Small intestine (tissue), 7 donors: ENCODE measurements around the gene GLRB. TPM values are rescaled to one million over a fixed set of nuclear protein-coding genes. Genes with fewer than 3 reads are reported as not detected.
"Not testable (repeated sequence)": the region's sequence is repeated elsewhere in the genome, so short reads cannot be mapped to it uniquely, and the experiment has no call there.

Experiments used
- DNase-seq, 2 donors: peaks; one replicate each; pipeline versions ENCODE4 v3.0.0 to v3.0.0-alpha.2; 2013
- FAIRE-seq: peaks from 2 replicates; lab custom pipeline; 2012; peaks lifted over from hg19 to GRCh38; lab: Jason Lieb, UNC
- H3K27ac ChIP-seq, 3 donors: one replicate each; pipeline ENCODE4 v1.5.1; 2013; ENCODE audit warnings: low read length in 2 of 3, mild to moderate bottlenecking in 2 of 3, control low read depth in 1 of 3, inconsistent platforms in 1 of 3, low read depth in 1 of 3, moderate library complexity in 1 of 3
- H3K27me3 ChIP-seq, 3 donors: one replicate each; pipeline ENCODE4 v1.6.1; 2013; ENCODE audit warnings: low read length in 3 of 3, inconsistent platforms in 1 of 3; ENCODE audit not compliant: control insufficient read depth in 3 of 3, insufficient read depth in 3 of 3
- H3K36me3 ChIP-seq, 3 donors: one replicate each; pipeline ENCODE4 v1.6.1; 2013; ENCODE audit warnings: low read length in 3 of 3, inconsistent platforms in 1 of 3, low read depth in 1 of 3, mild to moderate bottlenecking in 1 of 3, moderate library complexity in 1 of 3; ENCODE audit not compliant: control insufficient read depth in 3 of 3, insufficient read depth in 2 of 3
- H3K4me1 ChIP-seq, 3 donors: one replicate each; pipeline ENCODE4 v1.6.1; 2013; ENCODE audit warnings: low read length in 2 of 3, inconsistent platforms in 1 of 3, low read depth in 1 of 3, mild to moderate bottlenecking in 1 of 3, moderate library complexity in 1 of 3; ENCODE audit not compliant: control insufficient read depth in 3 of 3, insufficient read depth in 2 of 3
- H3K4me3 ChIP-seq, 3 donors: one replicate each; pipeline ENCODE4 v1.5.1; 2013; ENCODE audit warnings: low read length in 3 of 3, control low read depth in 1 of 3, inconsistent platforms in 1 of 3, low read depth in 1 of 3, mild to moderate bottlenecking in 1 of 3, moderate library complexity in 1 of 3
- H3K9me3 ChIP-seq, 2 donors: one replicate each; pipeline ENCODE4 v1.6.1; 2013; ENCODE audit warnings: low read depth in 1 of 2, low read length in 1 of 2; ENCODE audit not compliant: control insufficient read depth in 2 of 2, insufficient read depth in 1 of 2
- WGBS, 3 donors: extraction: QIAGEN DNeasy Blood & Tissue Kit; methylation state at CpG; one replicate each; pipeline ENCODE4 v1.1.7; 2013; 5-methylcytosine and 5-hydroxymethylcytosine counted together
- polyA plus RNA-seq, 4 donors: library from polyadenylated mRNA; stranded (reverse) in 3 of 4; unstranded in 1 of 4; fragments of 200-250 nt in 3 of 4; fragments of 120-200 nt in 1 of 4; gene quantifications; one replicate each; pipeline versions ENCODE4 v1.2.1 to v1.2.3, GENCODE V29; 2013
- donor health status: healthy with polysubstance abuse.
- donor health status: control.
- donor health status: control.
- donor health status: Bipolar disorder and iron deficiency.
- donor health status: healthy.

GLRB gene
- polyA plus RNA-seq, 4 donors: 0.22 to 1.8 (median 1.2) TPM; not detected in 1

- H3K4me3 ChIP-seq: no peak overlapping the region
- H3K27ac ChIP-seq: no peak overlapping the region
- no peaks in the 10 kb centered on the region for H3K9me3 ChIP-seq
- no peaks in the 10 kb centered on the region for H3K27me3 ChIP-seq
- H3K4me1 ChIP-seq: no peaks in the 10 kb centered on the region
- WGBS, 3 donors: 50 to 84% (median 67%) methylated on average over 1 of the region's 1 CpG
- no peak for FAIRE-seq
- no peak for DNase-seq
- no peaks in the 10 kb centered on the region for H3K36me3 ChIP-seq
These were observed 75.8 kb downstream of the GLRB start for GRCh38 chr4:157151711-157152110.

DNA sequence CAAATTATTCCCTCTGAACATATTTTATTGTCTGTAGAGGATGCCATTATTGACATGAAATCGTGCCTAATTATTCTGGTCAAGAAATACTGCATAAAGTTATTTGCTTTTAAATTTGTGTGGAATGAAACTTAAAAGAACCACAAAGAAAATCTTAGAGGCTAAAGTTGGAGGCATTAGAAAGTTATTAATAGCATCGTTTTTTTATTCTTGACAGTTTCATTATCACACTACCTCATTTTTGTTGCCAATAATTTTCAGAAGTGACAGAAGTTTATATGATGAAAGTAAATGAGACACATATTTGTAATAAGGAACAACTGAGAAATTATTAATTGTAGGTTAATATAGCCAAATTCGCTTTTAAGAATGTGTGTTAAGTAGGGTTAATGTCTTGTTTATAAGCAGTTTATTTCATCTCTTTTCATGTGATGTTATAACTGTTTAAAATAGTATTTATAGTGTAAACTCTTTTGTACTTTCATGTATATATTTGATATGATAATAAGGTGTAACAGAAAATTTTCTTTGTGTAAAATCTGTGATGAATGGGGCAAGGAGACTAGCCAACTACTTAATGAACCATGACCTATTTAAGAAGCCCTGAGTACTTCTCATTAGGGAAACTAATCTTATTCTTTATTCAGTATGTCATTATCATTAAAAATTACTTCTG, 90.1 kb downstream of the GLRB start:
- WGBS, 3 donors: 59 to 64% (median 63%) methylated on average over 3 of the region's 3 CpGs
- FAIRE-seq: peak; percentile 36

DNA sequence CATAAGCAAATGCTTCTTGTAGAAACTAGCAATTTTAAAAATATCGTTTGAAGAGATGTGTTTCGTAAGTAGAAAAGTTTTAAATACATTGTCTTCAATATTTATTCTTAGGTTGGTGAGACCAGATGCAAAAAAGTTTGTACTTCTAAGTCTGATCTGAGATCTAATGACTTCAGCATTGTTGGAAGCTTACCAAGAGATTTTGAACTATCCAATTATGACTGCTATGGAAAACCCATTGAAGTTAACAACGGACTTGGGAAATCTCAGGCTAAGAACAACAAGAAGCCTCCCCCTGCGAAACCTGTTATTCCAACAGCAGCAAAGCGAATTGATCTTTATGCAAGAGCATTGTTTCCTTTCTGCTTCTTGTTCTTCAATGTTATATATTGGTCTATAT, 94.4 kb downstream of the GLRB start:
- 80 to 85% (median 81%) methylated on average over 5 of the region's 5 CpGs for WGBS, 3 donors
- DNase-seq: no peak
- Histone ChIP-seq H3K4me3 (no peak overlapping the region), H3K9me3 (no peaks in the 10 kb centered on the region), H3K27ac (no peak overlapping the region), H3K36me3 (no peaks in the 10 kb centered on the region), H3K4me1 (no peaks in the 10 kb centered on the region), H3K27me3 (no peaks in the 10 kb centered on the region)
- no peak for FAIRE-seq

More for the DNA sequence above, 90.1 kb downstream of the GLRB start:
- DNase-seq: no peak
- Histone ChIP-seq H3K9me3 (peaks cover 0 to 3% of the 10 kb centered on the region in 2 donors), H3K27me3 (no peaks in the 10 kb centered on the region), H3K4me3 (no peak overlapping the region), H3K36me3 (no peaks in the 10 kb centered on the region), H3K27ac (no peak overlapping the region), H3K4me1 (no peaks in the 10 kb centered on the region)

- H3K9me3 ChIP-seq: no peaks in the 10 kb centered on the region
- no peaks in the 10 kb centered on the region for H3K4me1 ChIP-seq
- H3K4me3 ChIP-seq: no peak overlapping the region
- no peaks in the 10 kb centered on the region for H3K27me3 ChIP-seq
- no peak overlapping the region for H3K27ac ChIP-seq
- H3K36me3 ChIP-seq: no peaks in the 10 kb centered on the region
- DNase-seq (no peak), FAIRE-seq (no peak)
- WGBS, 3 donors: 20 to 41% (median 27%) methylated on average over 3 of the region's 3 CpGs
These were observed 96.1 kb downstream of the GLRB start for GRCh38 chr4:157172011-157172410.

DNA sequence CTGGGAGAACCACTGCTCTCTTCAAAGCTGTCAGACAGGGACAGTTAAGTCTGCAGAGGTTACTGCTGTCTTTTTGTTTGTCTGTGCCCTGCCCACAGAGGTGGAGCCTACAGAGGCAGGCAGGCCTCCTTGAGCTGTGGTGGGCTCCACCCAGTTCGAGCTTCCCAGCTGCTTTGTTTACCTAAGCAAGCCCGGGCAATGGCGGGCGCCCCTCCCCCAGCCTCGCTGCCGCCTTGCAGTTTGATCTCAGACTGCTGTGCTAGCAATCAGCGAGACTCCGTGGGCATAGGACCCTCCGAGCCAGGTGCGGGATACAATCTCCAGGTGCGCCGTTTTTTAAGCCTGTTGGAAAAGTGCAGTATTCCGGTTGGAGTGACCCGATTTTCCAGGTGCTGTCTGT, 104.3 kb downstream of the GLRB start:
- H3K27me3 ChIP-seq, FAIRE-seq, H3K9me3 ChIP-seq, H3K36me3 ChIP-seq, H3K4me1 ChIP-seq, H3K27ac ChIP-seq, DNase-seq, H3K4me3 ChIP-seq: not testable (repeated sequence)
- WGBS, 3 donors: 83 to 99% (median 84%) methylated on average over 8 to 14 of the region's 14 CpGs

DNA sequence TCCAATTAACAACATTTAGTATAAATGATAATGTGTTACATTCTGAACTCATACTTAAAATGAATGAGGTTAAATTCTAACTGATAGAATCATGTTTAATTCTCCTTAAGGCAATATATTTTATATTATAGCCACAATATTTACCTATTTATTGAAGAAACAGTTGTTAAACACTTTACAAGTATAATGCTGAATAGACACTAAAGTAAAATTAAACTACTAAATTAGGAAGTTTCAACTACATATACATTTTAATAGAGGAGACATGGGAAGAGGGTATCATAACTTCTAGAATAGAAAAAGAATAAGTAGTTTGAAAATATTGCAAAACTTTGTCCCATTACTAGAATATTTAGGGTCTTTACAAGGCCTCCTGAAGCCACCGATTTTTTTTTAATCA, 108.3 kb downstream of the GLRB start:
- no peak for FAIRE-seq
- Histone ChIP-seq H3K4me1 (no peaks in the 10 kb centered on the region), H3K4me3 (no peak overlapping the region), H3K9me3 (no peaks in the 10 kb centered on the region), H3K27me3 (no peaks in the 10 kb centered on the region), H3K27ac (no peak overlapping the region), H3K36me3 (no peaks in the 10 kb centered on the region)
- DNase-seq: no peak
- 83 to 92% (median 86%) methylated on average over 1 of the region's 1 CpG for WGBS, 3 donors

DNA sequence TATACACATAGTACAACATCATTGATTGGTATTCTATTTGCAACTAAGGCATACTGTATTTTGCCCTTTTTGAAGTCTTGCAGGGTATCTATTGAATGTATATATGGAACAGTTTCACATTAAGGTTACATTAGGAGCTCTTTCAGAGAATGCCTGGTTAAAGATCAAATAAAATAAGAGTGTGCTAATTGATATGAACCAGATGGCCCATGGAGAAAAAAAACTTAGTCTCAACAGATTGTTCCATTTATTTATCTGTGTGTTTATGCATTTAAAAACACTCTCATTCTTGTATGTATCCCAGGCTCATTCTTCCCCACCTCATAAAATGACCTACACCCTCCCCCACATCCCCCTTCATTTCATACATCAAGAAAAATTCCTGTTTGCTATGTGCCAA, 109.4 kb downstream of the GLRB start:
- H3K4me1 ChIP-seq: no peaks in the 10 kb centered on the region
- no peaks in the 10 kb centered on the region for H3K9me3 ChIP-seq
- H3K36me3 ChIP-seq: no peaks in the 10 kb centered on the region
- no peak overlapping the region for H3K4me3 ChIP-seq
- H3K27me3 ChIP-seq: no peaks in the 10 kb centered on the region
- no peak for FAIRE-seq
- H3K27ac ChIP-seq: no peak overlapping the region
- DNase-seq: no peak

- Histone ChIP-seq H3K36me3 (no peaks in the 10 kb centered on the region), H3K27ac (no peak overlapping the region), H3K27me3 (no peaks in the 10 kb centered on the region), H3K4me3 (no peak overlapping the region), H3K4me1 (no peaks in the 10 kb centered on the region), H3K9me3 (no peaks in the 10 kb centered on the region)
- DNase-seq: no peak
- no peak for FAIRE-seq
- WGBS, 3 donors: 88 to 90% (median 89%) methylated on average over 2 of the region's 2 CpGs
These were observed 119.4 kb downstream of the GLRB start for GRCh38 chr4:157195374-157195773.

- Histone ChIP-seq H3K36me3 (no peaks in the 10 kb centered on the region), H3K4me1 (no peaks in the 10 kb centered on the region), H3K4me3 (no peak overlapping the region), H3K27ac (no peak overlapping the region), H3K9me3 (no peaks in the 10 kb centered on the region), H3K27me3 (no peaks in the 10 kb centered on the region)
- DNase-seq (no peak), FAIRE-seq (no peak)
- 88 to 96% (median 91%) methylated on average over 1 of the region's 1 CpG for WGBS, 3 donors
These were observed 120.1 kb downstream of the GLRB start for GRCh38 chr4:157196046-157196445.
